ENCODE data around the gene CCDC186. TPM values are rescaled to one million over a fixed set of nuclear protein-coding genes. Genes with fewer than 3 reads are reported as not detected.
A peak's percentile ranks its signal among the peaks of the same experiment; 100 is the strongest.

CCDC186 gene
- polyA plus RNA-seq (2013) = 30.2 TPM

DNA sequence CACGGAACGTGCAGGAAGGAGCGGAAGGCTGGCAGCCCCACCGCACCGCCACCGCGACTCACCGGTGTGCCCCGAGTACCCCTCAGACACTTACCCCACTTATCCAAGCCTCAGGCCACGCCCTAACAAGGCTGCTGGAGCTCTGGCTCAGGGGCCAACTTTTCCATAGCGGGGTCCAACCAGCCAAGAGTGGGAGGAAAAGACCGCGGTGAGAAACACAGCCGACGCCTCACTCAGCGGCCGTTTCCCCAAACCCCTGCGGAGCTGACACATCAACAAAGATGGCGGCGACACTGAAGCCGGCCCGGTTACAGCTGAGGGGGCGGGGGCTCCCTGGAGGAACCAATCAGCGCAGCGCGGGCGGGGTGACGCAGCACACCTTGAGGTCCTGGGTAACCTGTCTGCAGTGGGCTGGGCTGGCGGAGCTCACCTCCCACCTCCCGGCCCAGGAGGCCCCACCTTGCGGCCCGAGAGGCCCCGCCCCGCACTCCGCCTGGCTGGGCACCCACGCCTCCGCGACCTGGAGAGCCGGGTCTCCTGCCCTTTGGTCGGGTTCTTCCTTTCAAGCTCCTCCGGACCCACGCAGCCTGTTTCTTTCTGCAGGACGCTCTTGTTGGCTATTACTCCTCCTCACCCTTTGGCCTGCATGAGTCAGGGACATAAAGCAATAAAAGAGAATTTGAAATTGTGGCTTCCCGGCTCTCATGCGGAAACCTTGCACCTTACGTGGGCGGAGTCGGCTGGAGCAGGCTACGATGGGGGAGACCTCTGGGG is at the start of gene CCDC186:
Gene CCDC186, minus strand, starts transcription at position 283 of the 774 bp plus-strand sequence. CDS start 10,935 bp downstream, outside the sequence.
- ChIA-PET POLR2A (no interaction called here), CTCF (interaction anchor here (0.7 to 1.0 kb wide), 2 partner anchors 18 to 71 kb away, joined by 3 to 4 read pairs; no protein-coding TSS in a partner anchor)
- Histone ChIP-seq H3K4me1 (ENCODE audit: control extremely low read depth in 1 of 4, control insufficient read depth in 4 of 4, insufficient read depth in 4 of 4, low read length in 3 of 4) (peaks cover 12 to 24% (median 21%) of the 10 kb centered on the region in 4 experiments), H3K27ac (ENCODE audit: insufficient read depth in 1 of 2, low read depth in 1 of 2, low read length in 2 of 2, poor library complexity in 1 of 2, severe bottlenecking in 2 of 2) (peak within 1 kb of the TSS; percentile 52 to 90), H3K36me3 (ENCODE audit: control insufficient read depth in 4 of 4, insufficient read depth in 4 of 4, low read length in 3 of 4) (peaks cover 0 to 2% (median 0%) of the 10 kb centered on the region in 4 experiments), H3K27me3 (replicated peaks in 2 of 5; ENCODE audit: control insufficient read depth in 4 of 5, insufficient read depth in 5 of 5, low read length in 4 of 5) (no peaks in the 10 kb centered on the region), H3K9me3 (ENCODE audit: control extremely low read depth in 1 of 5, control insufficient read depth in 4 of 5, insufficient read depth in 2 of 5, low read depth in 1 of 5, low read length in 4 of 5) (peaks cover 0 to 4% (median 3%) of the 10 kb centered on the region in 5 experiments), H3K4me3 (ENCODE audit: control insufficient read depth in 1 of 7, extremely low read depth in 1 of 7, insufficient read depth in 4 of 7, low read depth in 2 of 7, low read length in 6 of 7) (peak within 1 kb of the TSS; percentile 80 to 99 (median 97))
- peak; percentile 96 to 99 (median 98) for DNase-seq
- under 1% methylated on average over 42 of the region's 49 CpGs for WGBS (ENCODE audit: insufficient coverage)

DNA sequence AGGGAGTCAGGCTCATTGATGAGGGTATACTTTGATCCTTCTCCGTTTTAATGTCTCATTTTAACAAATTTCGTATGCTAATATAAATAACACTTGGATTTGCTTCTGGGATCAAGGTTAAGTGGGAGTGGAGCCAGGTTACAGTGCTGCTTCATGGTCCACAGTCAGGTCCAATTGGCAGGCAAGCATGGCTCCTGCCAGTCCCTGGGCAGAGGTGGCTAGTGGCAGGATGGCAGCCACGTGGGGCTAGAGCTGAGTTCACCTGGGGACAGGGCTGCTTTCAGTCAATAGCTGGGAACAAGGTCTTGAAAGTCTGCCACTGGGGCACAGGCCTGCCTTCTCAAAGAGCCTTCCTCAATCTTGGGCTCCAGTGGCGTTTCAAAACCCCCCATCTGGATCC is 49.1 kb upstream of the CCDC186 start:
- 90% methylated on average over 1 of the region's 4 CpGs for WGBS (ENCODE audit: insufficient coverage)
- Histone ChIP-seq H3K27ac (ENCODE audit: insufficient read depth in 1 of 2, low read depth in 1 of 2, low read length in 2 of 2, poor library complexity in 1 of 2, severe bottlenecking in 2 of 2) (no peak overlapping the region), H3K36me3 (ENCODE audit: control insufficient read depth in 4 of 4, insufficient read depth in 4 of 4, low read length in 3 of 4) (no peaks in the 10 kb centered on the region), H3K27me3 (replicated peaks in 2 of 5; ENCODE audit: control insufficient read depth in 4 of 5, insufficient read depth in 5 of 5, low read length in 4 of 5) (no peaks in the 10 kb centered on the region), H3K4me1 (ENCODE audit: control extremely low read depth in 1 of 4, control insufficient read depth in 4 of 4, insufficient read depth in 4 of 4, low read length in 3 of 4) (no peaks in the 10 kb centered on the region), H3K4me3 (ENCODE audit: control insufficient read depth in 1 of 7, extremely low read depth in 1 of 7, insufficient read depth in 4 of 7, low read depth in 2 of 7, low read length in 6 of 7) (no peak overlapping the region), H3K9me3 (ENCODE audit: control extremely low read depth in 1 of 5, control insufficient read depth in 4 of 5, insufficient read depth in 2 of 5, low read depth in 1 of 5, low read length in 4 of 5) (peaks cover 0 to 3% (median 0%) of the 10 kb centered on the region in 5 experiments)
- no peak for DNase-seq
- ChIA-PET POLR2A (no interaction called here), CTCF (interaction anchor here (1.0 to 1.4 kb wide), 2 partner anchors 15 to 366 kb away, joined by 3 read pairs; no protein-coding TSS in a partner anchor)

DNA sequence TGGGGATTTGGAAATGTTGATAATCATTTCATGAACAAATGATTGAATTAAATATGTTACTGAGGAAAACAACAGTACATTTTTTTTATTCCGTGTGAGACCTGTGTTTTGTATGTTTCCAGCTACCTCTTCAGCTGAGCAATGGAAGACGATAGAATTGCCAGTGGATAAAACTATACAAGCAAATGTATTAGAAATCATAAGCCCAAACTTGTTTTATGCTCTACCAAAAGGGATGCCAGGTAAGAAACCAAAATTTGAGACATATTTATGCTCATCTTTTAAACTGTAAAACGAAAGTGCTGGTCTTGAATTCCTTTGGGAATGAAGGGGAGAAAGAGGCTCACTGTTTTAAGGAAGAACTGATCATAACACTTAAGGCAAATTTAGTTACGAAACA is 47.2 kb upstream of the CCDC186 start:
- ChIA-PET CTCF (no interaction called here), POLR2A (no interaction called here)
- no peak for DNase-seq
- peaks cover 0 to 3% (median 0%) of the 10 kb centered on the region in 5 experiments for H3K9me3 ChIP-seq (ENCODE audit: control extremely low read depth in 1 of 5, control insufficient read depth in 4 of 5, insufficient read depth in 2 of 5, low read depth in 1 of 5, low read length in 4 of 5)
- H3K27me3 ChIP-seq (replicated peaks in 2 of 5; ENCODE audit: control insufficient read depth in 4 of 5, insufficient read depth in 5 of 5, low read length in 4 of 5) = no peaks in the 10 kb centered on the region
- H3K36me3 ChIP-seq (ENCODE audit: control insufficient read depth in 4 of 4, insufficient read depth in 4 of 4, low read length in 3 of 4) = no peaks in the 10 kb centered on the region
- H3K4me3 ChIP-seq (ENCODE audit: control insufficient read depth in 1 of 7, extremely low read depth in 1 of 7, insufficient read depth in 4 of 7, low read depth in 2 of 7, low read length in 6 of 7) = no peak overlapping the region
- 100% methylated on average over 1 of the region's 4 CpGs for WGBS (ENCODE audit: insufficient coverage)
- H3K27ac ChIP-seq (ENCODE audit: insufficient read depth in 1 of 2, low read depth in 1 of 2, low read length in 2 of 2, poor library complexity in 1 of 2, severe bottlenecking in 2 of 2) = no peak overlapping the region
- H3K4me1 ChIP-seq (ENCODE audit: control extremely low read depth in 1 of 4, control insufficient read depth in 4 of 4, insufficient read depth in 4 of 4, low read length in 3 of 4) = no peaks in the 10 kb centered on the region

DNA sequence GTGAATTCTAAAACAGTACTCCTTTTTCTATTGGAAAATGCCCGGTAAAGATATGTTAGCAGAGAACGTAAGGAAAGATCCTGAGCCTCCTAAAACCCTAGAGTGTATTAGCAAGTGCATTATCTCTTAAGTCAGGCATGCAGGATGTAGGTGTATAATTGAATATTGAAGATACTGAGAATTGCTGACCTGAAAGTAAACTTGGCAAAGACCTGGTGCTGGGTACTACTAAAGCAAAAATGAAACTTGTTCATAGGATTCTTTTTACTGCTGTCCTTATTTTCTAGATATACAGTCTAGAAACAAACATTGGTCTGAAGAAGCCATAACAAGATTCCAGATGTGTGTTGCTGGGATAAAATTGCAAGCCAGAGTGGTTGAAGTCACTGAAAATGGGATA is 46.3 kb upstream of the CCDC186 start:
- WGBS (ENCODE audit: insufficient coverage) = no CpG with 5 or more reads among the region's 2 CpGs
- Histone ChIP-seq H3K27me3 (replicated peaks in 2 of 5; ENCODE audit: control insufficient read depth in 4 of 5, insufficient read depth in 5 of 5, low read length in 4 of 5) (no peaks in the 10 kb centered on the region), H3K4me3 (ENCODE audit: control insufficient read depth in 1 of 7, extremely low read depth in 1 of 7, insufficient read depth in 4 of 7, low read depth in 2 of 7, low read length in 6 of 7) (no peak overlapping the region), H3K4me1 (ENCODE audit: control extremely low read depth in 1 of 4, control insufficient read depth in 4 of 4, insufficient read depth in 4 of 4, low read length in 3 of 4) (no peaks in the 10 kb centered on the region), H3K27ac (ENCODE audit: insufficient read depth in 1 of 2, low read depth in 1 of 2, low read length in 2 of 2, poor library complexity in 1 of 2, severe bottlenecking in 2 of 2) (no peak overlapping the region), H3K9me3 (ENCODE audit: control extremely low read depth in 1 of 5, control insufficient read depth in 4 of 5, insufficient read depth in 2 of 5, low read depth in 1 of 5, low read length in 4 of 5) (peaks cover 0 to 3% (median 0%) of the 10 kb centered on the region in 5 experiments), H3K36me3 (ENCODE audit: control insufficient read depth in 4 of 4, insufficient read depth in 4 of 4, low read length in 3 of 4) (no peaks in the 10 kb centered on the region)
- ChIA-PET POLR2A (no interaction called here), CTCF (no interaction called here)
- DNase-seq = no peak

DNA sequence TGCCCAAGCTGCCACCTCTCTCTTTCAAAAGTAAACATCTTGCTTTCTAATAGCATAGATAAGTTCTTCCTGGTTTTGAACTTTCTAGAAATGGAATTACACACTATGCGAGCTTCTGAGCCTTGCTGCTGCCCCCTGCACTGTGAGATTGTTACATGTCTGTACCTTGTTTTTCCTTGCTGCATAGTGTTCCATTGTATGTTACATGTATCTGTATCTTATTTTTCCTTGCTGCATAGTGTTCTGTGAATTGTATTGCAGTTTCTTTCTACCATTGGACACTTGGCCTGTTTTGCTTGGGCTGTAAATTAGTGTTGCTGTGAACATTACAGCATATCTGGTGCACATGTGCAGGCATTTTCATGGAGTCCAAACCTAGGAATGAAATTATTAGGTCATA is 41.0 kb upstream of the CCDC186 start:
- no peak overlapping the region for H3K27ac ChIP-seq (ENCODE audit: insufficient read depth in 1 of 2, low read depth in 1 of 2, low read length in 2 of 2, poor library complexity in 1 of 2, severe bottlenecking in 2 of 2)
- H3K36me3 ChIP-seq (ENCODE audit: control insufficient read depth in 4 of 4, insufficient read depth in 4 of 4, low read length in 3 of 4) = no peaks in the 10 kb centered on the region
- no peaks in the 10 kb centered on the region for H3K9me3 ChIP-seq (ENCODE audit: control extremely low read depth in 1 of 5, control insufficient read depth in 4 of 5, insufficient read depth in 2 of 5, low read depth in 1 of 5, low read length in 4 of 5)
- H3K4me3 ChIP-seq (ENCODE audit: control insufficient read depth in 1 of 7, extremely low read depth in 1 of 7, insufficient read depth in 4 of 7, low read depth in 2 of 7, low read length in 6 of 7) = no peak overlapping the region
- 100% methylated on average over 1 of the region's 1 CpG for WGBS (ENCODE audit: insufficient coverage)
- ChIA-PET CTCF (no interaction called here), POLR2A (no interaction called here)
- DNase-seq = no peak
- H3K4me1 ChIP-seq (ENCODE audit: control extremely low read depth in 1 of 4, control insufficient read depth in 4 of 4, insufficient read depth in 4 of 4, low read length in 3 of 4) = no peaks in the 10 kb centered on the region
- H3K27me3 ChIP-seq (replicated peaks in 2 of 5; ENCODE audit: control insufficient read depth in 4 of 5, insufficient read depth in 5 of 5, low read length in 4 of 5) = no peaks in the 10 kb centered on the region

DNA sequence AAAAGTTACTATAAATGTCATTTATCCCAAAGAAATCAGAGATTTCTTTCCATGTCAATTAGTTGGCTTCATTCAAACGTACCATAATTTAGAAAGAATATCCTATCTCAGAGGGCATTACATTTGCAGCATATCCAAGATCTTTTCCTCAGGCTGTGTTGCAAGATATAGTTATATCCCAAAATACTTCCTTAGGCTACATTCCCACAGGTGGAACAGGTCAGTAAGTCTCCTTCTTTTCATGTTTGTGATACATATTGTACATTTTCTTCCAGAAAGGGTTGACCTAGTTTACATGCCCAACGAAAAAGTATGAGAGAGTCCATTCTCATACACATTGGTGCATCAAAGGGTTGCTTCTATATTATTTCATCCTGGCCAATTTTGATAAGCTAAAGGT is 38.1 kb upstream of the CCDC186 start:
- H3K27me3 ChIP-seq (replicated peaks in 2 of 5; ENCODE audit: control insufficient read depth in 4 of 5, insufficient read depth in 5 of 5, low read length in 4 of 5) = no peaks in the 10 kb centered on the region
- WGBS (ENCODE audit: insufficient coverage) = 60% methylated on average over 1 of the region's 2 CpGs
- POLR2A ChIA-PET = no interaction called here
- H3K27ac ChIP-seq (ENCODE audit: insufficient read depth in 1 of 2, low read depth in 1 of 2, low read length in 2 of 2, poor library complexity in 1 of 2, severe bottlenecking in 2 of 2) = no peak overlapping the region
- no peaks in the 10 kb centered on the region for H3K4me1 ChIP-seq (ENCODE audit: control extremely low read depth in 1 of 4, control insufficient read depth in 4 of 4, insufficient read depth in 4 of 4, low read length in 3 of 4)
- no peaks in the 10 kb centered on the region for H3K9me3 ChIP-seq (ENCODE audit: control extremely low read depth in 1 of 5, control insufficient read depth in 4 of 5, insufficient read depth in 2 of 5, low read depth in 1 of 5, low read length in 4 of 5)
- H3K4me3 ChIP-seq (ENCODE audit: control insufficient read depth in 1 of 7, extremely low read depth in 1 of 7, insufficient read depth in 4 of 7, low read depth in 2 of 7, low read length in 6 of 7) = no peak overlapping the region
- H3K36me3 ChIP-seq (ENCODE audit: control insufficient read depth in 4 of 4, insufficient read depth in 4 of 4, low read length in 3 of 4) = no peaks in the 10 kb centered on the region
- CTCF ChIA-PET = interaction anchor here (1.4 kb wide), 1 partner anchor 96 kb away, joined by 3 read pairs; no protein-coding TSS in a partner anchor
- no peak for DNase-seq

DNA sequence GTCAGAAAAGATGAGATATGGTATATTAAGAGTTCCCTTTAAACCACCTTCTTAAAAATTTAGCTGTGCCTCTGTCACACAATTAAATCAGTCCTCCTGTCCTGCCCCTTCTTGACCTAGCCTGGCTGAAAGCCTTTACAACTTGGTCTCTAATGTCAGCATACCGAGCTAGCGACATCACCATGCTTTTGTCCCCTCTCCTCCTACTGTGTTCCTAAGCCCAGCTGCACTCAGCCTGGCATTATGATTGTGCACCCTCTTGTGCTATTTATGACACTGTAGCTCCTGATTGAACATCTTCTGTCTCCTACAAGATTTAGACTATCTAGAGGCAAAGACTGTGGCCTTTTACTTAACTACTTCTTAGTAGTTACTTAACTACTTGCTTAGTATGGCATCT is 34.3 kb upstream of the CCDC186 start:
- POLR2A ChIA-PET = no interaction called here

More for the DNA sequence above, 34.3 kb upstream of the CCDC186 start:
- H3K36me3 ChIP-seq (ENCODE audit: control insufficient read depth in 4 of 4, insufficient read depth in 4 of 4, low read length in 3 of 4) = no peaks in the 10 kb centered on the region
- H3K9me3 ChIP-seq (ENCODE audit: control extremely low read depth in 1 of 5, control insufficient read depth in 4 of 5, insufficient read depth in 2 of 5, low read depth in 1 of 5, low read length in 4 of 5) = no peaks in the 10 kb centered on the region
- CTCF ChIA-PET = interaction anchor here (0.8 kb wide), 1 partner anchor 15 kb away, joined by 3 read pairs; no protein-coding TSS in a partner anchor
- no peaks in the 10 kb centered on the region for H3K27me3 ChIP-seq (replicated peaks in 2 of 5; ENCODE audit: control insufficient read depth in 4 of 5, insufficient read depth in 5 of 5, low read length in 4 of 5)
- H3K4me1 ChIP-seq (ENCODE audit: control extremely low read depth in 1 of 4, control insufficient read depth in 4 of 4, insufficient read depth in 4 of 4, low read length in 3 of 4) = no peaks in the 10 kb centered on the region
- no peak for DNase-seq
- 100% methylated on average over 2 of the region's 2 CpGs for WGBS (ENCODE audit: insufficient coverage)
- H3K4me3 ChIP-seq (ENCODE audit: control insufficient read depth in 1 of 7, extremely low read depth in 1 of 7, insufficient read depth in 4 of 7, low read depth in 2 of 7, low read length in 6 of 7) = no peak overlapping the region
- H3K27ac ChIP-seq (ENCODE audit: insufficient read depth in 1 of 2, low read depth in 1 of 2, low read length in 2 of 2, poor library complexity in 1 of 2, severe bottlenecking in 2 of 2) = no peak overlapping the region
